SKM-1 (cell line): Measurements from ENCODE around the gene CDC42BPA.

Source experiments
- DNase-seq: peaks from one replicate; lab custom pipeline; 2025; ENCODE audit not compliant: unreplicated experiment; lab: John Stamatoyannopoulos, UW

The CDC42BPA gene

GRCh38 chr1:227213426-227213825 is 104.9 kb downstream of the CDC42BPA start:
- DNase-seq: no peak

GRCh38 chr1:227212164-227212563 is 106.1 kb downstream of the CDC42BPA start:
- no peak for DNase-seq

- no peak for DNase-seq
Measured at GRCh38 chr1:227210604-227211003, 107.7 kb downstream of the CDC42BPA start.

- DNase-seq: no peak
Measured at GRCh38 chr1:227197064-227197463, 121.2 kb downstream of the CDC42BPA start.

- DNase-seq: no peak
Measured at GRCh38 chr1:227192163-227192562, 126.1 kb downstream of the CDC42BPA start.

GRCh38 chr1:227191607-227192006 is 126.7 kb downstream of the CDC42BPA start:
- DNase-seq: no peak

- no peak for DNase-seq
Measured at GRCh38 chr1:227190321-227190720, 128.0 kb downstream of the CDC42BPA start.

GRCh38 chr1:227185291-227185690 is 133.0 kb downstream of the CDC42BPA start:
- DNase-seq: no peak

- DNase-seq: no peak
Measured at GRCh38 chr1:227182012-227182411, 136.3 kb downstream of the CDC42BPA start.

- no peak for DNase-seq
Measured at GRCh38 chr1:227175611-227176010, 142.7 kb downstream of the CDC42BPA start.

GRCh38 chr1:227174164-227174563 is 144.1 kb downstream of the CDC42BPA start:
- DNase-seq: no peak

GRCh38 chr1:227170361-227171166 is 147.7 kb downstream of the CDC42BPA start:
- DNase-seq: no peak

- no peak for DNase-seq
Measured at GRCh38 chr1:227169343-227169742, 148.9 kb downstream of the CDC42BPA start.

- no peak for DNase-seq
Measured at GRCh38 chr1:227167276-227168101, 150.8 kb downstream of the CDC42BPA start.

GRCh38 chr1:227166559-227166958 is 151.7 kb downstream of the CDC42BPA start:
- no peak for DNase-seq

- no peak for DNase-seq
Measured at GRCh38 chr1:227161470-227161869, 156.8 kb downstream of the CDC42BPA start.

- no peak for DNase-seq
Measured at GRCh38 chr1:227156520-227156919, 161.8 kb downstream of the CDC42BPA start.

GRCh38 chr1:227155688-227156087 is 162.6 kb downstream of the CDC42BPA start:
- no peak for DNase-seq

- DNase-seq: no peak
Measured at GRCh38 chr1:227155004-227155403, 163.3 kb downstream of the CDC42BPA start.

- no peak for DNase-seq
Measured at GRCh38 chr1:227152525-227152924, 165.8 kb downstream of the CDC42BPA start.

- DNase-seq: no peak
Measured at GRCh38 chr1:227140376-227140775, 177.9 kb downstream of the CDC42BPA start.

GRCh38 chr1:227136210-227136820 is 182.0 kb downstream of the CDC42BPA start:
- no peak for DNase-seq
